Measurements from ENCODE around the gene SMYD1.
"Not testable (repeated sequence)": the region's sequence is repeated elsewhere in the genome, so short reads cannot be mapped to it uniquely, and the experiment has no call there.

SMYD1 gene

DNA sequence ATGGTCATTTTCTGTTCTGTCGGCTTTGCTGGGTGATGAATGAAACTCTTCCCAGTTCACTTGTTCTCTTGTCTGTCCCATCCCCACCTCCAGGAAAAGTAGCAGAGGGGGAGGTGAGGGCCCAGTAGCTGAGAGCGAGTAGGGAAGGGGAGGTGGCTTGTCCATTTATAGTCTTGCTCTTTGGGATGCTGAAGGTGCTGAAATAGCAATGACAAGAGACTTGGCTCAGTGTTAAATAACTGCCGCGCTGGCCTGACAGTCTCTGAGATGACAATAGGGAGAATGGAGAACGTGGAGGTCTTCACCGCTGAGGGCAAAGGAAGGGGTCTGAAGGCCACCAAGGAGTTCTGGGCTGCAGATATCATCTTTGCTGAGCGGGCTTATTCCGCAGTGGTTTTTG, at the start of gene SMYD1:
SMYD1 (plus strand) TSS at position 228 of the 400 bp plus-strand sequence; CDS start at position 268, 40 bp downstream.
- H3K27ac ChIP-seq: no peak within 1 kb of the TSS
- no peak for DNase-seq (ENCODE audit: low read depth, low spot score)

DNA sequence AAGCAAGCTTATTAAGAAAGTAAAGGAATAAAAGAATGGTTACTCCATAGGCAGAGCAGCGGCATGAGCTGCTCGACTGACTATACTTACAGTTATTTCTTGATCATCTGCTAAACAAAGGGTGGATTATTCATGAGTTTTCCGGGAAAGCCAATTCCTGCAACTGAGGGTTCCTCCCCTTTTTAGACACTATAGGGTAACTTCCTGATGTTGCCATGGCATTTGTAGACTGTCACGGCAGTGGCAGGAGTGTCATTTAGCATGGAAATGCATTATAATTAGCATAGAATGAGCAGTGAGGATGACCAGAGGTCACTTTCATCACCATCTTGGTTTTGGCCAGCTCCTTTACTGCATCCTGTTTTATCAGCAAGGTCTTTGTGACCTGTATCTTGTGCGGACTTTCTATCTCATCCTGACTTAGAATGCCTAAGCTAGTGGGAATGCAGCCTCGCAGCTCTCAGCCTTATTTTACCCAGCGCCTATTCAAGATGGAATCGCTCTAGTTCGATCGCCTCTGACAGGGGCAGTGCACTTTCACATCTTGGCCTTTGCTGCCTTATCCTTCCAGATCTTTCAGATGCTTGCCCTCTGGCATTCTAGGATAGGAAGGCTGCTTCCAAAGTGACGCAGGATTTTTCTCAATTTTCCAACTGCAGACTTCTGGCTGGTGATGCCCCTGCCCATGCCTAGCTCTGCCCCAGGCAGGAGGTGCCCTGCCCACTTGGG, 49.4 kb upstream of the SMYD1 start:
- not testable (repeated sequence) for H3K27ac ChIP-seq; DNase-seq (ENCODE audit: low read depth, low spot score)

DNA sequence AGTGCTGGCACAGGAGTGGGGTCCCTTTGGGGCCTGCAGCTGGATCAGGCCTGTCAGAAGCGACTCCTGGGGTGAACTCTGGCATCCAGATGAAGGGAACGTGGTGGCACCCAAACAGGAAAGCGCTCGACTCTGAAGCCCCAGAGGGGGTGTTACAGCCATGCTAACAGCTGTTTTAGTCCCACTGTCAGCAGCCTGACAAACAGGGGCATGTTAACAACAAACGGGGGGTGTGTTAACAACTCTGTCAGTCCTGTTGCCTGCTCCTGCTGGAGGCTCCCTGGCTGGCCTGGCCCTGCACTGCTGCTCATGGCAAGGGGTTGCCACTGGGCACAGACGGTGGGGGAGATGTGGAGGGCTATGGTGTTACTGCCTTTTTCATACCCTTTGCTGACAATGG, 48.7 kb upstream of the SMYD1 start:
- no peak for DNase-seq (ENCODE audit: low read depth, low spot score)

DNA sequence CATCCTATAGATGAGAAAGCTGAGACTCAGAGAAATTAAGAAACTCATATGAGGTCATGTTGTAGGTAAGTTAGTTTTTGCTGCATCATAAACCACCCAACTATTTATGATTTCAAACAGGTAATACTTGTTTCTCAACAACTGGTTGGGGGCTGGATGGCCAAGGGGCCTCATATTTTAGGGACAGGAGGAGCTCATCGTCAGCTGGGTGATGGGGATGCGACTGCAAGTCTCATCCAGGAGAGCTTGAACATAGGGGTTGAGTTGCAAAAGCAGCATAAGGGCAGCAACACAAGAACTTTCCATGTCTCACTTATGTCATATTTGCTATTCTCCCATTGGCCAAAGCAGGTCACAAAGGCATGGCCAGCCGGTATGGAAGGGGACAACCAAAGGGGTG, 47.6 kb upstream of the SMYD1 start:
- no peak for DNase-seq (ENCODE audit: low read depth, low spot score)
- H3K27ac ChIP-seq: no peak overlapping the region

More for the DNA sequence above, 48.7 kb upstream of the SMYD1 start:
- H3K27ac ChIP-seq: no peak overlapping the region

DNA sequence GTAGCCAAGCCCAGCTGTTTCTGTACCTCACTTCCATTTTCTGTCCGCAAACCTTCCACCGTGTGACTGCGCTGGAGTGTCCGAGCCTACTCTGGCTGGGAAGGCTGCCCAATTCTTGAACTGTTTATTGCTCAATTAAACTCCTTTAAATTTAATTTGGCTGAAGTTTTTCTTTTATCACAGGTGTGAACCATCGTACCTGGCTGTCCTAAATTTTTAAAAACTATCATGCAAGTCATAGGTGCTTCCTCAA, 45.0 kb upstream of the SMYD1 start:
- no peak for DNase-seq (ENCODE audit: low read depth, low spot score)
- no peak overlapping the region for H3K27ac ChIP-seq

DNA sequence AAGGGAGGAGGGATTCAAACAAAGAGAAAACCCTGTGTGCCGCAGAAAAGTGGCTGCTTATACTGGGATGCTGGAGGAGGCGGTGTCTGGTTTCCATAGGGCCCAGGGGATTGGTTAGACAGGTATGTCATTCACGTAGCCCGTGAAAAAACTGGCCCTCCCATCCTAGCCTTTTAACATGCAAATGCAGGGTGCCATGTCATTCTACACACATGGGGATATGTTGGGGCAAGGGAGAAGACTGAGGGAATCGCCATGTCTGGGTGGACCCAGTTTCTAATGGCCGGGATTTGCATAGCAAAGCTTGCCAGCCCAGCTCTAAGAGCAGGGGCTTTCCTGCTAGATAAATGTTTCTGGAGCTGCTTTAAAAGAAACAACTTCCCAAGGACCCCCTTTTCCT, 43.1 kb upstream of the SMYD1 start:
- no peak for DNase-seq (ENCODE audit: low read depth, low spot score)

DNA sequence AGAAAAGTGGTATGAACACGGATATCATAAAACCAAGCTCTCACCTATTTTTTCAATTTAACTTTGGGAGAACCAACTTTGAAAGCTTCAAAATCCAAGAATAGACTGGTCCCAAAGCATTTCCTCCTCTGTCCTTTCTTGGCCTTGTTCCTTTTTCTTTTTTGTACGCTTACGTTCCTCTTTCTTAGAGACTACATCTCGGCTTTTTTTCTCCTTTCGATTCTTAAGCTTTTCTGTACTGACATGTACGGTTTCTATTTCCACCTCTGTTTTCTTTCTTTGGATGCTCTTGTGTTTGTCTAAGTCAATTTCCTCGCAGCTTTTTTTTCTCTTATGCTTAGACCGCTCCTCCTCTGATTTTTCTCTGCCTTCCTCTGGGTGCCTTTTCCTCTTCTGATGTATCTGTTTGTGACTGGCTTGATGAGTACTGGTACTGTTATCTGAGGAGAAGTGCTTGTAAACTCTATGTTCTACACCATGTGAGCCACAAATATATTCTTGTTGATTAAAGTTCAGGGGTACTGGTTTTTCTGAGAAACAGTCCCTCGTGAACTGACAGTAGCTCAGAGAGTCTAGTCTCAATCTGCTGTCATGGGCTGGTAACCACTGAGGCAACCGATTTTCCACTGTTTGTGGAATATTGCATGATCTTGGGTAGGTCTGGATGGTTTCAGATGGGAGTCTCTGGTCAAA, 39.8 kb upstream of the SMYD1 start:
- DNase-seq (ENCODE audit: low read depth, low spot score): no peak
- no peak overlapping the region for H3K27ac ChIP-seq

More for the DNA sequence above, 43.1 kb upstream of the SMYD1 start:
- H3K27ac ChIP-seq: no peak overlapping the region

DNA sequence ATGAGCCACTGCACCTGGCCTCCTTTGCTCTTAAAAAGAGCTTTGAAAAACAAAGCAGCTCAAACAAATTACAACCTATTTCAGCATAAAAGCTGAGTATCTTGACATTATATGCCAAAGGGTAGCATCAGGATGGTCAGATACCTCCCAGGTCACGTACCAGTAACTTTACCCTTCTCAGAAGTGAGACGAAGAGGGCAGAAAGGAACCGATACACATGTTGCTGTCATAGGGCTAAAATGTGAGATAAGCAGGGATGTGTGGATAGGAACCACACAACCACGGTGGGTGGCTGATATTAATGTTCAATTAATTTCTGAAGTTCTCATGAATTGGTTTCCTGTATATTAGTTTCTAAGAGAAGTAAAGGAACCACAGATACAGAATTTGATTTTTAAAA, 38.7 kb upstream of the SMYD1 start:
- no peak overlapping the region for H3K27ac ChIP-seq
- no peak for DNase-seq (ENCODE audit: low read depth, low spot score)

DNA sequence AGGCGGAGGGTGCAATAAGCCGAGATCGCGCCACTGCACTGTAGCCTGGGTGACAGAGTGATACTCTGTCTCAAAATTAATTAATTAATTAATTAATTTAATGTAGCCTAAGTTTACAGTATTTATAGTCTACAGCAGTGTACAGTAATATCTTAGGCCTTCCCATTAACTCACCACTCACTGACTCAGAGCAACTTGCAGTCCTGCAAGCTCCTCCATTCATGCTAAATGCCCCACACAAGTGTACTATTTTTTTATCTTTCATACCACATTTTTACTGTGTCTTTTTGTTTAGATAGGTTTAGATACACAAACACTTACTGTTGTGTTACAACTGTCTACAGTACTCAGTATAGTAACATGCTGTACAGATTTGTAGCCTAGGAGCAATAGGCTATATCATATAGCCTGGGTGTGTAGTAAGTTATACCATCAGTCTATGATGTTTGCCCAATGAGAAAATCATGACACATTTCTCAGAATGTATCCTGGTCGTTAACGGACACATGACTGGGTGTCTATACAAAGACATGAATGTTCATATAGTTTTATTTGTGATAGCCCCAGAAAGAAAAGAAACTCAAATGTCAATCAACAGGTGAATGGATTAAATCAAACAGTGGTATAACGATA, 35.4 kb upstream of the SMYD1 start:
- H3K27ac ChIP-seq: no peak overlapping the region
- no peak for DNase-seq (ENCODE audit: low read depth, low spot score)

DNA sequence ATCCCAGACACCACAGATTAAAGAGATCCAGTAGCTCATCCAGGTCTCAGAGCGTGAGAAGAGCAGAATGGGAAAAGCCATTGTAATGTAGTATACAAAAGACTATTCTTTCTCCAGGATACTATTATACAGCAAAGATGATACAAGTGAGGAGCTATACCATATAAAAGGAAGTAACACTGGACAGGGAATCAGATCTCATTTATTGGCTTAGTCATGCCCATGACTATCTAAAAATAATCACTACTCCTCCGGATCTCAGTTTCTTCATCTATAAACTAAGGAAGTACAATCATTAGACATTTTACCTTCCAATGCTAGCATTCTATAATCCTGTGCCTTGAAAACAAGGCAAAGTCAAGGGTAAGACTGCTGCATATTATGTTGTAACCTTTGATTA, 31.4 kb upstream of the SMYD1 start:
- DNase-seq (ENCODE audit: low read depth, low spot score): no peak
- H3K27ac ChIP-seq: peak overlapping the region; percentile 36

DNA sequence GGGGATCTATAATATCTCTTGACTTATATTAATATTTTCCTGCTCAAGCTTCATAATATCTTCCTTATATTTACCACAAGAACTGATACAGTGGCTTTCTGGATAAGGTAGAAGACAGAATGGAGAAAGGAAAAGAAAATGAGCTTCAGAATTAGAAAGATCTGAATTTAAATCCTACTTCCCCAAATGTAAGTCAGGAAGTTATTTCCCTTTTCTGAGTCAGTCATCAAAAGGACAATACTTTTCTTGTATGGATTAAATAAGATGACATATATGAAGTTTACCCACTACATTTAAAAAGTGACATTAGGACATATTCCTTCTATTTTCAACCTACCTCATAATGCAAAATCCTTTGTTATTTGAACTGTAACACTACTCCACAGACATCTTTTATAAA, 31.0 kb upstream of the SMYD1 start:
- no peak for DNase-seq (ENCODE audit: low read depth, low spot score)
- peak overlapping the region; percentile 36 for H3K27ac ChIP-seq

DNA sequence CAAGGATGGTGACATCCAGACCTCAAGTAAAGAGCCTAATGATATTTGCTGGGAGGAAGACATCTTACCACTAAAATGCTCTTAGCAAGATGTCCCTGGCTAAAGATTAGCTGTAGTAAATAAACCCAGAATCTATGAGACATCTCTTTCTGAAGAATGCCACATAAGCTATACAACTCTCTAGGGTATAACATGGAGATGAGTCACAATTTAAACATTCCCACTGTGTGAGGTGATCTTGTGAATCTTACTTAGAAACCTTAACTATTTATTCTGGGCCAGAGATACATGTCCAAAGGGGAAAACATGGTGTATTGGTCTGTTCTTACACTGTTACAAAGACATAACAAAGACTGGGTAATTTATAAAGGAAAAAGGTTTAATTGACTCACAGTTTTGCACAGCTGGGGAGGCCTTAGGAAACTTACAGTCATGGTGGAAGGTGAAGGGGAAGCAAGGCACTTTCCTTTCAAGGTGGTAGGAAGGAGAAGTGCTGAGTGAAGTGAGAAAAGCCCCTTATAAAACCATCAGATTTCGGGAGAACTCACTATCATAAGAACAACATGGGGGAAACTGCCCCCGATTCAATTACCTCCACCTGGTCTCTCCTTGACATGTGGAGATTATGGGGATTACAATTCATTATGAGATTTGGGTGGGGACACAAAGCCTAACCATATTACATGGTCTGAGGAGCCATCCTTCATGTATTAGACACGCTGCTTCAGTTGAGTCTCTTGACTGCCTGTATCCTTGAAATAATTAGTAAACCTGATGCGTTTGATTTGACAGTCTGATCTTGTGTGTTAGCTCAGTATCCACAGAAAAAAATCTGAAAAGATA, 29.1 kb upstream of the SMYD1 start:
- H3K27ac ChIP-seq: peak overlapping the region; percentile 81
- DNase-seq (ENCODE audit: low read depth, low spot score): peak; percentile 59

DNA sequence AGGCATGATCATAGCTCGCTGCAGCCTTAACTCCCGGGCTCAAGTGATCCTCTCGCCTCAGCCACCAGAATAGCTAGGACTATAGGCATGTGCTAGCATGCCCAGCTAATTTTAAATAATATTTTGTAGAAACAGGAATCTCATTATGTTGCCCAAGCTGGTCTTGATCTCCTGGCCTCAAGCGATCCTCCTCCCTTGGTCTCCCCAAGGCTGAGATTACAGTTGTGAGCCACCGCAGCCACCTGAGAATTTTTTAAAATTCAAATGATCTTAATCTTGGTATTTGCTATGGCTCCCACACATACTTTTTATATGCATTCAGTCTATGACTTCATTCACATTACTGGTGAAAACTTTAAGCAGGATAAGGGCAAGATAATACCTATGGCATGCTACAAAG, 25.1 kb upstream of the SMYD1 start:
- peak overlapping the region; percentile 39 for H3K27ac ChIP-seq
- DNase-seq (ENCODE audit: low read depth, low spot score): no peak

DNA sequence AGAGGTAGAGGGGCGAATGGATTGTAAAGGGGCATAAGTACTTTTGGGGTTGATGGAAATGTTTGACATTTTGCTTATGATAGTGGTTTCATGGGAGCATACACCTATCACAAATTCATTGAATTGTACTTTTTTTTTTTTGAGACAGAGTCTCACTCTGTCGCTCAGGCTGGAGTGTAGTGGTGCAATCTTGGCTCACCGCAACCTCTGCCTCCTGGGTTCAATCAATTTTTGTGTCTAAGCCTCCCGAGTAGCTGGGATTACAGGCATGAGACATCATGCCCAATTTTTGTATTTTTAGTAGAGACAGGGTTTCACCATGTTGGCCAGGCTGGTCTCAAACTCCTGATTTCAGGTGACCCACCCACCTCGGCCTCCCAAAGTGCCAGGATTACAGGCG, 22.1 kb upstream of the SMYD1 start:
- DNase-seq (ENCODE audit: low read depth, low spot score); H3K27ac ChIP-seq: not testable (repeated sequence)

DNA sequence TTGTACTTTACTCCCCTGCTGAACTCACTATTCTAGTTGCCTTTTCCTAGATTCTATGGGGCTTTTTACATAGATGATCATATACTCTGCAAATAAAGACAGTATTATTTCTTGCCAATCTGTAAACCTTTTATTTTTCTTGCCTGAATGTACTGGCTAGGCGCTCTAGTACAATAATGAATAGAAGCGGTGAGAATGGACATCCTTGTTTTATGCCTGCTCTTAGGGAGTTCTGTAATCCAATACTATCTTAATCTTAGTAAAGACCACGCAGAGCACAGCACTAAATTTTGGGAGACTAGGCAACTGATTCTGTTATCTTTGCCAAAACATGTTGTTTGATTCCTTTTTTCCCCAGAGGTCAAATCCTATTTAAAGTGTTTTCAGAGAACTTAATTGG, 19.1 kb upstream of the SMYD1 start:
- no peak for DNase-seq (ENCODE audit: low read depth, low spot score)

DNA sequence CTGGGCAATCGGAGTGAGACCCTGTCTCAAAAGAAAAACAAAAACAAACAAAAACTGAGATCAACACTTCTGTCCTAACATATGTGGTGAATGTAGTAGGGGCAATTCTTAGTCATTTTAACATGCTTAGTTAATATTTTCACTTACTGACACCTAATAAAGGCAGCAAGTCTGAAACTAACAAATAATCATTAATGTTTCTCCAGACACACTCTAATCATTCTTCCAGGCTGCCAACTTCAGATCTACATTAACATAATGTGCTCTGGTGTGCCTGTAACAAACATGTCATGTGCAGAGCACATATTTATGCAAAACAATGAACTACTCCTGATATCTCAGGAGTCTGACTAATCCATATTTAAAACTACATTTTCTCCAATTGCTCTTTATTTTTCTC, 18.0 kb upstream of the SMYD1 start:
- no peak overlapping the region for H3K27ac ChIP-seq
- no peak for DNase-seq (ENCODE audit: low read depth, low spot score)

More for the DNA sequence above, 19.1 kb upstream of the SMYD1 start:
- no peak overlapping the region for H3K27ac ChIP-seq

DNA sequence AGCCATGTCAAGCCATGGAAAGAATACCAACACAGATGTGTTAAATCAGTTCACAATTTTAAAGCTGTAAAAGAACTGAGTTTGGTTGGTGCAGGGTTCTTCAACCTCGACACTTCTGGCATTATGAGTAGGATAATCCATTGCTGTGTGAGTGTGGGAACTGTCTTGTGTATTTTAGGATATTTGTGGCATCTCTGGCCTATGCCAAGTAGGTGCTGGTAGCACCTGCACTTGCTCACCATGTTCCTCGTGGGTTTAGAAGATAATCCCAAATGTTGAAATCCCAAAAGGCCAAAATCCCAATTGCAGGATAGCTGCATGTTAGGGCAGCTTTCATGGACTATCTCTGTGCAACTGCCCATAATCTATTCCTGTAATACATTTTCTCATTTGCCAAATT, 15.8 kb upstream of the SMYD1 start:
- no peak for DNase-seq (ENCODE audit: low read depth, low spot score)
- H3K27ac ChIP-seq: no peak overlapping the region

DNA sequence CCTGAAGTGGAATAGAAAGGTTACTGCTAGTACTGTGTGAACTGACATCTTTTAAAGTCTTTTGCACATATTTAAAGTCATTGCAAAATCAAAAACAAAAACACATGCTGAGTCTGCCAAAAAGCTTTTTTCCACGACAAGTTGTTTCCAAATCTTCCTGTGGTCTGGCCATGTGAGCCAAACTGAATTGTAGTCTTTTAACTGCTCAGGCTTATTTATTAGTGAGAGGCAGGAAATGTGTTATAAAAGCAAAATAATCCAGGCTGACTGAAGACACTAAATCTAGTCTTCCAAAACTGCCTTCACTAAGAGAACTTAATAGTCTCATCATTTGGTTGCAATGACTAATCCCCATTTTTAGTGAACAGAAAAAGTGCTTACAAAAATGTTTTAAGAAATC, 14.3 kb upstream of the SMYD1 start:
- H3K27ac ChIP-seq: no peak overlapping the region
- no peak for DNase-seq (ENCODE audit: low read depth, low spot score)

DNA sequence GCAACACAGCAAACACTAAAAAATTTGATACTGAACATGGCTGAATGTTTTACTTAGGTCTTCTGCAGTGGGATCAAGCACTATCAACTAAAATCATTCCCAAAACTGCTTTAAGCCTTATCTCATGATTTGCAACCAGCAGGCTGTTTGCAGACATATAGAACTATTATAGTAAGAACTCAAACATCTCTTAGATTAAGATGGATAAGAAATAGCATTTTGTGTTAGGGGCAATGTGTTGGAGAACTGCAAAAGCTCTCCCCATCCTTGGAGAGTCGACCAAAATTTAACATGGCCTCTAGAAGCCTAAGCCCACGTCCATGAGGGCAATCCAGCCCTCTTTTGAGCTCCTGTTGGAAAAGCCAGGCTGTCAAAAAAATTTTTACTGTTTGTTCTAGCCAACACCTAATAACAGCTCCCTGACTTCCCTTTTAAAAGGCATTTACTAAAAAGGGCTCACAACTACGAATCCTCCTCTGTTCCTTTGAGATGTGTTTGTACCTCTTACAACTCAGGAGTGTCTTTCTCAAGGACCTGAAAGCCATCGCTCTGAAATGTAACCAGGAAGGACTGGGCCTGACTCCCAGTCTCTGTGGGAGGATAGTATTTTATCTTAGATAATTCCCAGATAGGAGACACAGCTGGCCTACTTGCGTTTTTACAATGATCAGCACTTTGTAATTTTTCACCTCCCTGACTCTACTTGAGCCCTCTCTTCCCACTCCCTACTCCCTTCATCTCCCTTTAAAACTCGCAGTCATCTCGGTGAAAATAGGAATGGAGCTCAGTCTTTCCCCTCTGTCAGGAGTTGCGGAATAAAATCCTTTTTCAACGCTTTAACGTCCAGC, 13.5 kb upstream of the SMYD1 start:
- H3K27ac ChIP-seq: peak overlapping the region; percentile 85
- DNase-seq (ENCODE audit: low read depth, low spot score): no peak

DNA sequence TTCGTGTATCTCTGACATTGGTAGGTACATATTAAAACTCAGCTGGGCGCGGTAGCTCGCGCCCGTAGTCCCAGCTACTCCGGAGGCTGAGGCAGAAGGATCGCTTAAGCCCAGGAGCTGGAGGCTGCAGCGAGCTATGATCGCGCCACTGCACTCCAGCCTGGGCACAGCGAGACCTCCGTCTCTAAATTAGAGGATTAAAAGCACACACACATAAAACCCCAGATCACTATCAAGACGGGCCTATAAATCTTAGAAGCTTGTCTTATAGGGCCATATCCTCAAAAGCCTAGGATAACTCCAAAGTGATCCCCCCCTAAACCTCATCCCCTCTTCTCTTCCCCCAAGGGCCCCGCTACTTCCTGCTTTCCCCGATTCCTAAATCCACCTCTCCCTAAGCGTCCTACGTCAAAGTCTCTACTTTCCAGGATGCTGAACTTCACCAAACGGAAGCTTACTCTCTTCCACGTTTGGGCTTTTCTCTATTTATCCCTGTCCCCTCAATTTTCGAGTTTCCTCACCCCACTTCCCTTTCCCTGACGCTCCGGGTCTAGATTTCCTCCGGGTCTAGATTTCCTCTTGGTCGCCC, 12.7 kb upstream of the SMYD1 start:
- DNase-seq (ENCODE audit: low read depth, low spot score): no peak
- H3K27ac ChIP-seq: peak overlapping the region; percentile 85

Measured in epithelial cell of prostate (primary cell).